Glutamatergic neuron (in vitro differentiated cells): Measurements from ENCODE around the gene CEND1. TPM values are rescaled to one million over a fixed set of nuclear protein-coding genes. Genes with fewer than 3 reads are reported as not detected.

ENCODE experiments used
- DNase-seq: peaks from one replicate; pipeline ENCODE4 v3.0.0; 2022
- H3K27ac Mint-ChIP-seq: one replicate; pipeline ENCODE4 v1.8.0; 2020; ENCODE audit warnings: mild to moderate bottlenecking, mixed read lengths, inconsistent platforms; ENCODE audit not compliant: unreplicated experiment
- H3K27me3 Mint-ChIP-seq: one replicate; pipeline ENCODE4 v1.8.0; 2020; ENCODE audit warnings: mild to moderate bottlenecking, moderate library complexity, mixed read lengths, inconsistent platforms; ENCODE audit not compliant: unreplicated experiment
- H3K36me3 Mint-ChIP-seq: one replicate; pipeline ENCODE4 v1.8.0; 2020; ENCODE audit warnings: mild to moderate bottlenecking, mixed read lengths, inconsistent platforms; ENCODE audit not compliant: unreplicated experiment
- H3K4me1 Mint-ChIP-seq: one replicate; pipeline ENCODE4 v1.8.0; 2020; ENCODE audit warnings: mild to moderate bottlenecking, low read depth, mixed read lengths, inconsistent platforms; ENCODE audit not compliant: unreplicated experiment
- H3K4me3 Mint-ChIP-seq: one replicate; pipeline ENCODE4 v1.8.0; 2020; ENCODE audit warnings: mild to moderate bottlenecking, mixed read lengths, inconsistent platforms; ENCODE audit not compliant: unreplicated experiment
- H3K9me3 Mint-ChIP-seq: one replicate; pipeline ENCODE4 v1.8.0; 2020; ENCODE audit warnings: mild to moderate bottlenecking, moderate library complexity, mixed read lengths, inconsistent platforms; ENCODE audit not compliant: unreplicated experiment
- CTCF ChIP-seq: fragments of 200-600 bp; sonication (generic); IDR thresholded peaks from one replicate; pipeline ENCODE4 v1.5.0; 2021; ENCODE audit not compliant: partially characterized antibody, unreplicated experiment
- total RNA-seq: library from RNA; stranded (reverse); fragmentation: NEBNext Ultra II Directional; extraction: Animal tissue kit (Norgen Biotek cat#: 25700); gene quantifications from one replicate; pipeline ENCODE4 v1.2.1, GENCODE V29; 2021; ENCODE audit not compliant: unreplicated experiment

The CEND1 gene
- total RNA-seq, 1 donor from 2014 or later, result 58.7 TPM

DNA sequence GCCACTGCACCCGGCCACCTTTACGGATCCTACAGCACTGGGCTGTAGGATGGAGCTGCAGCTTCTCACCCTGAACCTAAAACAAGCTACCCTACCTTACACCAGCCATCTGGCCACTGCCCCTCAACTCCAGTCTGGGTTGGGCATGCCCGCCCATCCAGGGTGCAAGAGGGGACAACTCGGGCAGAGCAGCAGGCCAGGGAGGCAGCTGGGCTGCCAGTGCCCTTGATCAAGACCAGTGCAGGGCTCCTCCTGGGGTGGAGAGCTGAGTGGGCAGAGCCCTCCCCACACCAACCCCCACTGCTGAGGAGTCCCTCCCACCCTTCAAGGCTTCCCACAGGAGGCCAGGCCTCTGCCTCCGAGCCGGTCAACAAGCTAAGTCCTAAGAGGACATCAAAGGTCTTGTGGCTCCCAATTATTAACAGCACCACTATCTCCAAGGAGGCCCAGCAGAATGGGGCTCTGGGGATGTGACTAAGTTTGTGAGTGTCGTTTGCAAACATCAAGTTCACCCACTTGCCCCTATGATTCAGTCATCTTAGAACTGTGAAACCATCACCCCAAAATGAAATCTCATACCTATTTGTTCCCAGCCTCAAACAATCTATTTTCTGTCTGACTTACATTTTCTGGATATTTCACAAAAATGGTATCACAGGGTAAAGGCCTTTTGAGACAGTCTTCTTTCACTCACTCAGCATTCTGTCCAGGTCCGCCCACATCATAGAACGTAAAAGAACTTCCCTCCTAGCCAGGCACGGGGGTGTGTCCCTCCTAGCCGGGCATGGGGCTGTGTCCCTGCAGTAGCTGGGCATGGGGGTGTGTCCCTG lies 23.6 kb downstream of the CEND1 start:
- H3K4me1 Mint-ChIP-seq, result peaks cover 9% of the 10 kb centered on the region
- peaks cover 11% of the 10 kb centered on the region for H3K27me3 Mint-ChIP-seq
- peaks cover 5% of the 10 kb centered on the region for H3K36me3 Mint-ChIP-seq
- no peak overlapping the region for H3K4me3 Mint-ChIP-seq
- peaks cover 21% of the 10 kb centered on the region for H3K9me3 Mint-ChIP-seq
- no peak overlapping the region for H3K27ac Mint-ChIP-seq
- TF ChIP-seq CTCF, result no peak
- DNase-seq, result no peak

GRCh38 chr11:765802-766091 lies 24.1 kb downstream of the CEND1 start:
- DNase-seq, result no peak
- H3K4me3 Mint-ChIP-seq, result no peak overlapping the region
- no peak for TF ChIP-seq CTCF
- H3K27me3 Mint-ChIP-seq, result peaks cover 11% of the 10 kb centered on the region
- peaks cover 22% of the 10 kb centered on the region for H3K9me3 Mint-ChIP-seq
- peaks cover 9% of the 10 kb centered on the region for H3K4me1 Mint-ChIP-seq
- peaks cover 5% of the 10 kb centered on the region for H3K36me3 Mint-ChIP-seq
- H3K27ac Mint-ChIP-seq, result peak overlapping the region; percentile 43

GRCh38 chr11:765025-765801 lies 24.7 kb downstream of the CEND1 start:
- Mint-ChIP-seq H3K36me3 (peaks cover 5% of the 10 kb centered on the region), H3K4me1 (peaks cover 9% of the 10 kb centered on the region)
- TF ChIP-seq CTCF, result peak; percentile 49

DNA sequence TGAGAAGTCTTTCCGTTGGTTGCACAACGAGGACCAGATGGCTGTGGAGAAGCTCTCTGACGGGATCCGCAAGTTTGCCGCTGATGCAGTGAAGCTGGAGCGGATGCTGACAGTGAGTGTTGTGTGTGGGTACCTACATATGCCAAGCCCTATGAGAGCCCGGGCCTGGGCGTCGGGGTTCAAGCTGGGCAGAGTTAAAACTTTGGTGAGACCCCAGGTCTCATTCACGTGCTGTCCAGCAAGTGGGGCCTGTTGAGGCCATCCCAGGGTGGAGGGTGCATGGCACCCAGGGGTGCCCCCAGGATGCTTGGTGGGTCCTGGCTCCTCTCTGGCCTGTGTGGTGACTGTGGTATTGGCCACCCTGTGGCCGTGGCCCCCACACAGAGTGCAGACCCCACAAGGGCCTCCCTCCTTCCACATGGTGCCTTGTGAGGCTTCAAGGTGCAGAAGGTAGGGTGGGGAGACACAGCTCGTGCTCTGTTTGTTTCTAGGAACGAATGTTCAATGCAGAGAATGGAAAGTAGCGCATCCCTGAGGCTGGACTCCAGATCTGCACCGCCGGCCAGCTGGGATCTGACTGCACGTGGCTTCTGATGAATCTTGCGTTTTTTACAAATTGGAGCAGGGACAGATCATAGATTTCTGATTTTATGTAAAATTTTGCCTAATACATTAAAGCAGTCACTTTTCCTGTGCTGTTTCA lies 25.4 kb downstream of the CEND1 start:
- Mint-ChIP-seq H3K4me3 (peak overlapping the region; percentile 26), H3K4me1 (peaks cover 9% of the 10 kb centered on the region), H3K36me3 (peaks cover 5% of the 10 kb centered on the region)

More at GRCh38 chr11:765025-765801, 24.7 kb downstream of the CEND1 start:
- peak; percentile 76 for DNase-seq
- H3K27ac Mint-ChIP-seq, result peak overlapping the region; percentile 75
- H3K27me3 Mint-ChIP-seq, result peaks cover 11% of the 10 kb centered on the region
- peaks cover 22% of the 10 kb centered on the region for H3K9me3 Mint-ChIP-seq
- H3K4me3 Mint-ChIP-seq, result no peak overlapping the region

More for the DNA sequence above, 25.4 kb downstream of the CEND1 start:
- DNase-seq, result no peak
- Mint-ChIP-seq H3K27ac (peak overlapping the region; percentile 75), H3K9me3 (peaks cover 22% of the 10 kb centered on the region), H3K27me3 (peaks cover 11% of the 10 kb centered on the region)
- no peak for TF ChIP-seq CTCF
